IMR-90 (cell line): ENCODE measurements around the gene ICAM2. TPM values are rescaled to one million over a fixed set of nuclear protein-coding genes. Genes with fewer than 3 reads are reported as not detected.

Experiments
- ATAC-seq: fragments of 200-7000 bp; cut with Tn5 transposase; 2 replicates; pipeline ENCODE4 v1.9.1; 2020; ENCODE audit warnings: low read depth, mild to moderate bottlenecking, moderate library complexity
- BruUV-seq: library from RNA; stranded (reverse); fragments of 400-500 nt; replicated peaks from 2 replicates; lab custom pipeline; 2021; lab: Mats Ljungman, UMichigan
- CTCF ChIA-PET: fragments of 300-600 bp; formaldehyde crosslinking; extraction: SDS; loops from one replicate; lab custom pipeline; 2021; ENCODE audit warnings: antibody characterized with exemption; lab: Yijun Ruan, JAX
- POLR2A ChIA-PET: fragments of 300-600 bp; sonication (Branson Sonifier 250); formaldehyde crosslinking; loops from one replicate; lab custom pipeline; 2022; ENCODE audit warnings: antibody characterized with exemption; ENCODE audit not compliant: unreplicated experiment; lab: Charles Lee
- DNase-seq: peaks from one replicate; pipeline ENCODE4 v3.0.0; 2013
- H2AFZ ChIP-seq: replicated peaks from 2 replicates; pipeline ENCODE3; 2013; ENCODE audit warnings: low read length, mild to moderate bottlenecking; ENCODE audit not compliant: poor library complexity
- H2AK5ac ChIP-seq: 2 replicates; pipeline ENCODE4 v1.6.1; 2013; ENCODE audit warnings: low read depth, low read length, inconsistent platforms
- H2AK9ac ChIP-seq: replicated peaks from 2 replicates; pipeline ENCODE3; 2013; ENCODE audit warnings: mild to moderate bottlenecking, low read depth, low read length, moderate library complexity; ENCODE audit not compliant: poor library complexity
- H2BK120ac ChIP-seq: 2 replicates; pipeline ENCODE4 v1.6.1; 2013; ENCODE audit warnings: low read depth, low read length, inconsistent platforms
- H2BK15ac ChIP-seq: 3 replicates; pipeline ENCODE4 v1.6.1; 2013; ENCODE audit warnings: low read depth, low read length, inconsistent platforms
- H2BK20ac ChIP-seq: 2 replicates; pipeline ENCODE4 v1.6.1; 2013; ENCODE audit warnings: low read depth, mild to moderate bottlenecking, inconsistent platforms, low read length, moderate library complexity
- H2BK5ac ChIP-seq: 2 replicates; pipeline ENCODE4 v1.6.1; 2013; ENCODE audit warnings: mild to moderate bottlenecking, low read depth, low read length, inconsistent platforms; ENCODE audit not compliant: poor library complexity, severe bottlenecking
- H3K14ac ChIP-seq: replicated peaks from 2 replicates; pipeline ENCODE4 v1.6.1; 2013; ENCODE audit warnings: low read depth, low read length, inconsistent platforms
- H3K18ac ChIP-seq: 2 replicates; pipeline ENCODE4 v1.6.1; 2013; ENCODE audit warnings: low read depth, low read length, control low read depth
- H3K23ac ChIP-seq: 2 replicates; pipeline ENCODE4 v1.6.1; 2013; ENCODE audit warnings: low read depth, low read length, inconsistent platforms
- H3K27ac ChIP-seq: 2 replicates; pipeline ENCODE4 v1.5.1; 2013; ENCODE audit warnings: mild to moderate bottlenecking, control low read depth, low read length; ENCODE audit not compliant: insufficient read depth
- H3K27me3 ChIP-seq: 2 replicates; pipeline ENCODE4 v1.6.1; 2013; ENCODE audit warnings: low read length; ENCODE audit not compliant: control insufficient read depth, insufficient read depth
- H3K36me3 ChIP-seq: 2 replicates; pipeline ENCODE4 v1.6.1; 2013; ENCODE audit warnings: low read length, mixed read lengths; ENCODE audit not compliant: control insufficient read depth, insufficient read depth
- H3K4ac ChIP-seq: 2 replicates; pipeline ENCODE4 v1.6.1; 2013; ENCODE audit warnings: low read depth, low read length, inconsistent platforms
- H3K4me1 ChIP-seq: 2 replicates; pipeline ENCODE4 v1.6.1; 2013; ENCODE audit warnings: low read length, mixed read lengths; ENCODE audit not compliant: control insufficient read depth, insufficient read depth
- H3K4me2 ChIP-seq: 2 replicates; pipeline ENCODE4 v1.6.1; 2013; ENCODE audit warnings: low read depth, mild to moderate bottlenecking, control low read depth, low read length, moderate library complexity
- H3K4me3 ChIP-seq: 2 replicates; pipeline ENCODE4 v1.5.1; 2013; ENCODE audit warnings: low read depth, mild to moderate bottlenecking, control low read depth, low read length, moderate library complexity; ENCODE audit not compliant: insufficient read depth
- H3K56ac ChIP-seq: 2 replicates; pipeline ENCODE4 v1.6.1; 2013; ENCODE audit warnings: low read length, inconsistent platforms; ENCODE audit not compliant: insufficient read depth; ENCODE audit errors: extremely low read depth
- H3K79me1 ChIP-seq, 2 experiments: 2 replicates each; pipeline ENCODE4 v1.6.1; 2013; ENCODE audit warnings: low read length in 2 of 2, inconsistent platforms in 1 of 2, low read depth in 1 of 2
- H3K9ac ChIP-seq: 2 replicates; pipeline ENCODE4 v1.6.1; 2013; ENCODE audit warnings: low read depth, low read length, control low read depth
- H3K9me1 ChIP-seq: 2 replicates; pipeline ENCODE4 v1.6.1; 2013; ENCODE audit warnings: low read length, inconsistent platforms; ENCODE audit not compliant: insufficient read depth
- H3K9me3 ChIP-seq: 2 replicates; pipeline ENCODE4 v1.6.1; 2013; ENCODE audit warnings: low read length; ENCODE audit not compliant: control insufficient read depth, insufficient read depth
- H4K20me1 ChIP-seq: 2 replicates; pipeline ENCODE4 v1.6.1; 2013; ENCODE audit warnings: low read length, inconsistent platforms; ENCODE audit not compliant: insufficient read depth
- H4K5ac ChIP-seq: 2 replicates; pipeline ENCODE4 v1.6.1; 2013; ENCODE audit warnings: mild to moderate bottlenecking, low read depth, low read length, control low read depth
- H4K8ac ChIP-seq, 2 experiments: 2 replicates each; pipeline ENCODE4 v1.6.1; 2013; ENCODE audit warnings: low read depth in 2 of 2, low read length in 2 of 2, control low read depth in 1 of 2, inconsistent platforms in 1 of 2
- H4K91ac ChIP-seq: 2 replicates; pipeline ENCODE4 v1.6.1; 2013; ENCODE audit warnings: low read depth, low read length, inconsistent platforms; ENCODE audit not compliant: insufficient read depth
- CTCF ChIP-seq: conservative IDR thresholded peaks from 2 replicates; pipeline ENCODE4 v1.5.1; 2012; ENCODE audit warnings: mild to moderate bottlenecking, low read depth, low read length, improper control_type of control experiment
- MAFK ChIP-seq: IDR thresholded peaks from 2 replicates; pipeline ENCODE4 v1.6.1; 2012; ENCODE audit warnings: low read depth, low read length, improper control_type of control experiment
- MAZ ChIP-seq: IDR thresholded peaks from 2 replicates; pipeline ENCODE4 v1.6.1; 2012; ENCODE audit warnings: low read depth, mild to moderate bottlenecking, low read length, improper control_type of control experiment, moderate library complexity, borderline replicate concordance
- MXI1 ChIP-seq: IDR thresholded peaks from 2 replicates; pipeline ENCODE4 v1.6.1; 2012; ENCODE audit warnings: low read depth, mild to moderate bottlenecking, low read length, moderate library complexity, borderline replicate concordance
- RCOR1 ChIP-seq: IDR thresholded peaks from 2 replicates; pipeline ENCODE4 v1.6.1; 2012; ENCODE audit warnings: mild to moderate bottlenecking, low read length, improper control_type of control experiment; ENCODE audit not compliant: insufficient replicate concordance
- RFX5 ChIP-seq: IDR thresholded peaks from 2 replicates; pipeline ENCODE4 v1.8.0; 2012; ENCODE audit warnings: low read depth, mild to moderate bottlenecking, low read length, moderate library complexity
- USF2 ChIP-seq: fragments of 150-350 bp; IDR thresholded peaks from 2 replicates; pipeline ENCODE4 v1.6.1; 2017; ENCODE audit warnings: mild to moderate bottlenecking, antibody characterized with exemption, low read length, low read depth
- WGBS, 2 experiments: methylation state at CpG; one replicate each; pipeline versions ENCODE4 v1.1.5 to v1.1.7; 2013; ENCODE audit warnings: missing lambda C conversion rate in 2 of 2; ENCODE audit not compliant: insufficient read length in 1 of 2; ENCODE audit errors: extremely low coverage in 2 of 2; 5-methylcytosine and 5-hydroxymethylcytosine counted together
- dilution Hi-C: fragments of 300-500 bp; cut with HindIII; formaldehyde crosslinking; loops from one replicate; pipeline ENCODE4 v1.14.3; 2018; ENCODE audit warnings: low sequenced_read_pairs; ENCODE audit not compliant: unreplicated experiment
- in situ Hi-C: fragments of 300-500 bp; cut with MboI; formaldehyde crosslinking; loops from 3 replicates; pipeline ENCODE4 v1.14.3; 2019; ENCODE audit warnings: low sequenced_read_pairs, inconsistent platforms, mixed read lengths
- intact Hi-C: fragments of 100-400 bp; cut with micrococcal nuclease; formaldehyde crosslinking; loops from 2 replicates; pipeline ENCODE4 v1.10.0; 2022
- polyA plus RNA-seq, 3 experiments: library from polyadenylated mRNA; depleted of rRNA; stranded (reverse); fragments of >200 nt; gene quantifications; 2 replicates each; pipeline ENCODE4 v1.2.3, GENCODE V29; 2012; ENCODE audit warnings: low replicate concordance in 1 of 3
- total RNA-seq: library from RNA; depleted of rRNA; stranded (reverse); fragments of >200 nt; gene quantifications from 2 replicates; pipeline ENCODE4 v1.2.3, GENCODE V29; 2012

Gene ICAM2
- total and polyA plus RNA-seq, 2 of the 4 experiments (the other 2 are of a cell fraction) = 0.12 TPM; not detected in 1

- no peak for TF ChIP-seq MAZ
- no peak for TF ChIP-seq USF2
- TF ChIP-seq MAFK = no peak
- no peak for TF ChIP-seq MXI1
- TF ChIP-seq RFX5 = no peak
- no peak for TF ChIP-seq CTCF
- no peak for TF ChIP-seq RCOR1
- Histone ChIP-seq H3K79me1 (no peaks in the 10 kb centered on the region), H3K36me3 (no peaks in the 10 kb centered on the region), H4K91ac (no peak overlapping the region), H3K18ac (no peak overlapping the region), H3K9me3 (no peaks in the 10 kb centered on the region), H4K5ac (no peak overlapping the region), H3K9me1 (0 out of 2 replicates have a peak, but pooled peaks cover 4% of the 10 kb centered on the region), H2AK5ac (no peak overlapping the region), H3K27me3 (peaks cover 71% of the 10 kb centered on the region), H3K4me2 (no peak overlapping the region), H2BK20ac (no peak overlapping the region), H2AFZ (no peak overlapping the region), H4K8ac (no peak overlapping the region), H3K23ac (no peak overlapping the region), H3K27ac (no peak overlapping the region), H2BK120ac (no peak overlapping the region), H4K20me1 (no peaks in the 10 kb centered on the region), H3K4me1 (peaks cover 2% of the 10 kb centered on the region; the same call in 1 of the 2 replicates), H3K4ac (no peak overlapping the region), H2BK5ac (no peak overlapping the region), H3K4me3 (no peak overlapping the region), H2BK15ac (no peak overlapping the region), H3K9ac (no peak overlapping the region), H3K56ac (no peak overlapping the region), H2AK9ac (no peak overlapping the region), H3K14ac (no peak overlapping the region)
- ATAC-seq (no peak), DNase-seq (no peak)
- CTCF ChIA-PET = interaction anchor here (0.6 to 0.9 kb wide), 2 partner anchors 34 to 47 kb away, joined by 4 read pairs; no protein-coding TSS in a partner anchor
- POLR2A ChIA-PET = no interaction called here
- dilution Hi-C loops (no loop called here), in situ Hi-C loops (no loop called here), intact Hi-C loops (no loop called here)
- 62% methylated on average over 2 of the region's 3 CpGs; no CpG with 5 or more reads in 1 of the 2 experiments for WGBS, 2 experiments
- no TSS peak for BruUV-seq
Observed at GRCh38 chr17:63993368-63993985, 27.0 kb downstream of the ICAM2 start.
